DMS53 treated with DMSO at 0.1 percent for 48 hours (cell line): ENCODE measurements around the gene UAP1L1.
A peak's percentile ranks its signal among the peaks of the same experiment; 100 is the strongest.
"Not testable (repeated sequence)": the region's sequence is repeated elsewhere in the genome, so short reads cannot be mapped to it uniquely, and the experiment has no call there.

ENCODE experiments used
- DNase-seq: peaks from one replicate; lab custom pipeline; 2025; ENCODE audit not compliant: unreplicated experiment; lab: John Stamatoyannopoulos, UW

The UAP1L1 gene

DNA sequence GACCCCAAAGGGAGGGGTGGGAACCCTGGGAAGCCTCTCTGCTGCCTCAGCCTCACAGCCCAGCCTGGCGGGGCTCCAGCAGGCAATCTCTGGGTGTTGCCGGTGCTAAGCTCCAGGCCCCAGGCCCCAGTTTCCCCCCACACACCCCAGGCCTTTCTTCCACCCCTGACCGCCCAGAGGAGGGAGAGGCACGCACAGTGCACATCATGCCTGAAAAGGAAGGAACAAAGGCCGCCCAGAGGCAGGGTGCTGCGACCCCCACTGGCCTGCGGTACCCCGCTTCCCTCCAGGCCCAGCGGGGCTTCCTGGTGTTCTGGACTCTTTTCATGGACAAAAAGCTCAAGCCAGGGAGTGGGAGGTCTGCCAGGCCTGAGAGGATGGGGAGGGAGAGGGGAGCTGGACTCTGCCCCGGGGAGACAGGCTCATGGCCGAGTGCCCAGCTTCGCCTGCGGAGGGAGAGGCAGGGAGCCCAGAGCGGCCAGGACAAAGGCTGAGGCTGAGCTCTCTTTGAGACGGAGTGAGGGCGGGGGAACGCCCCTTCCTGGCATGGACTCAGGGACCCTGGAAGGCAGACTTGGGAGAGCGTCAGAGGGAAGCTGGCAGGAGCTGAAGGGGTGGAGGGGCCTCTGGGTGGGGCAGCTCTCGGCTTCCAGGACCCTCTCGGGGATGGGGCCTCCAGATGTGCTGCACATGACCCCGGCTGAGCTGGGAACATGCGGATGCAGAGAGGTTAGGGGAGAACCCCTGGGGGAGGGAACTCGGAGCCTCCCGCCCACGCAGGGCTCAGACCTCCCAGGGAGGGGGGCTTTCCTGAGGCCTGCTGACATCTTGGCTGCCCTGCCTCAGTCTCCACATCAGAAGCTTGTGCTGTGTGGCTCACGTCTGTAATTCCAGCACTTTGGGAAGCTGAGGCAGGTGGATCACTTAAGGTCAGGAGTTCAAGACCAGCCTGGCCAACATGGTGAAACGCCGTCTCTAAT lies 21.6 kb upstream of the UAP1L1 start:
- no peak for DNase-seq

DNA sequence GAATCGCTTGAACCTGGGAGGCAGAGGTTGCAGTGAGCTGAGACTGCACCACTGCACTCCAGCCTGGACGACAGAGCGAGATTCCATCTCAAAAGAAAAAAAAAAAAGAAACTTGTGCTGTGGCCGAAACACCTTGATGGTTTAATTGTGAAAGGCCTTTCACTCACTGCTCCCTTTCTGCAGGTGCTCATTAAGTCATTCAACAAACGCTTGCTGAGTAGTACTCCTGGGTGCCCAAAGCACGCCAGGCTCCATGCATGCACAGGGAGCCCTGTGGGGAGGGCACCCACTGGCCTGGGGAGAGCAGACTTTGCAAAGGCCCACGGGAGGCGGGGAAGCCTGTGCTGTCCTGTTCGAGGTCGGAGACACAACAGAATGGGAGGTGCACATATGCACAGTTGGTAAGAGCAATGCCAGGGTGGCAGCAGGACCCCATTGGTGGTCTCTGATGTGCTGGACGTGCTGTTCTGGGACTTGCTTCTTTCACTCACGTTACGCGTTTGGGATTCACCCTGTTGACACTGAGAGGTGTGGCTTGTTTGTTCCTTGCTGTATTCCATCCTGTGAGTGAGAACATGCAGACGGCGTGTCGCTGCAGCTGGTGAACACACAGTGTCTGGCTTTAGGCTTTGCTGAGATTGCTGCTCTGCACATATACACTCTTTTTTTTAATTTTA lies 20.4 kb upstream of the UAP1L1 start:
- DNase-seq: no peak

DNA sequence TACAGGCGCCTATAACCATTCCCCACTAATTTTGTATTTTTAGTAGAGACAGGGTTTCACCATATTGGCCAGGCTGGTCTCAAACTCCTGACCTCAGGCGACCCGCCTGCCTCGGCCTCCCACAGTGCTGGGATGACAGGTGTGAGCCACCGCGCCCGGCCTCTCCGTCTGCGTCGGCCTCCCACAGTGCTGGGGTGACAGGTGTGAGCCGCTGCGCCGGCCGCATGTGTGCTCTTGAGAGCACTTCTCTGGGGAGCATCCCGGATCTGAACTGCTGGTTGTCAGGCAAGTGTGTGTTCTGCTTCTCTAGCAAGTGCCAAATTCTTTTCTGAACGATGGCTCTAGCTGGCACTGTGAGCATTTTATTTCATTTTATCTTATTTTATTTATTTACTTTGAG lies 19.8 kb upstream of the UAP1L1 start:
- peak; percentile 42 for DNase-seq

DNA sequence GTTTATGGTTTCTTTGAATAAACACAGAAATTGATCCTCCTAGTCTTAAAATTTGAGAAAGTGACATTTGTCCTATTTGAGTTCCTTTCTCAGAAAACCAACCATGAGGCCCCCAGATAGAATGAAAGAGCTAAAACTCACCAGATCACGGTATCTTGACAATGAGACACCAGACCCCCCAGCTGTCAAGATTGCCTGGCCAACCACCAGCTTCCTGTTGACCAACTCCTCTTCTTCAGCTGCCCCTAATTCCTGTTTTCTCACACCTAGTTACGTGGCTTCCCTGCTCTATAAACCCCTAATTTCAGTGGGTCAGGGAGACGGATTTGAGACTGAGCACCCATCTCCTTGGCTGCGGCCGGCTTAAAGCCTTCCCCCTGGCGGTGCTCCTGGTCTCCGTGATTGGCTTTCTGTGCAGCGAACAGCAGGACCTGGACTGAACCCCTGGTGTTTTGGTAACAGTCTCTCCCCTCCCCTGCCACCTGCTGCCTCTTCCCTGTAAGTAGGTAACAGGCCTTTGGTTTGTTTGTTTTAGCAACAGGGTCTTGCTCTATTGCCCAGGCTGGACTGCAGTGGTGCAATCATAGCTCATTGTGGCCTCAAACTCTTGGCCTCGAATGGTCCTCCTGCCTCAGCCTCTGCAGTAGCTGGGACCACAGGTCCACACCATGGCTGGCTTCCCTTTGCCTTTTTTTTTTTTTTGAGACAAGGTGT lies 18.6 kb upstream of the UAP1L1 start:
- no peak for DNase-seq

DNA sequence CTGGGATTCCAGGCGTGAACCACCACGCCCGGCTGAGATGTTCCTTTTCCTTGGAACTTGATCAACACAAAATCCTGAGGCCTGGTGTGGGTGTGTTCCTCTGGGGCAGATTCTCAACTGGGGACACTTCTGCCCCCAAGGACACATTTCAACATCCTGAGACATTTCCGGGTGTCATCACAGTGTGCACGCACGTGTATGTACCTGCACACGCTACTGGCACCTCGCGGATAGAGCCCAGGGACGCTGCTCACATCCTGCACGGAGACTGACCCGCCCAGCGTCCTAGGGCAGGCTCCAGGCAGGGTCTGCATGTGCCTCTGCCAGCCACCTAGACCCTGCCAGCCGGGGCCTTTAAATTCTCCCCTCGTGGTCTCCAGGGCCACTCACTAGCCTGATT lies 14.9 kb upstream of the UAP1L1 start:
- no peak for DNase-seq

DNA sequence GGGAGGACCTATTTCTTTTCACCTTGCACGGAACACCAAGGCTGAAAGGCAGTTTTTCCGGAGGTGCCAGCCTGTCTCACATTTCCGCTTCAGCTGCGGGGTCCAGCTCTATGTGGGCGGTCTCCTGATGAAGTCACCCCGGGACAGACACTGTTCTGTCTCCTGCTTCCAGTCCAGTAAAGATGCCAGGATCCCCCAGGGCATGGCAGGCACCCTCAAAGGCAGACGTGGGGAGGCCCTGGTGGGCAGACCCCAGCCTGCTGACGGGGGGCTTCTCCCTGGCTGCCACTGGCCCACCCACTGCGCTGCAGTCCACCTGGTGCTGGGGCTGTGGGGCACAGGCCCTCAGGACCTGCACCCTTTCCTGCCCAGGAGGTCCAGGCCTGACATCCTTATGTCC lies 14.5 kb upstream of the UAP1L1 start:
- DNase-seq: not testable (repeated sequence)

DNA sequence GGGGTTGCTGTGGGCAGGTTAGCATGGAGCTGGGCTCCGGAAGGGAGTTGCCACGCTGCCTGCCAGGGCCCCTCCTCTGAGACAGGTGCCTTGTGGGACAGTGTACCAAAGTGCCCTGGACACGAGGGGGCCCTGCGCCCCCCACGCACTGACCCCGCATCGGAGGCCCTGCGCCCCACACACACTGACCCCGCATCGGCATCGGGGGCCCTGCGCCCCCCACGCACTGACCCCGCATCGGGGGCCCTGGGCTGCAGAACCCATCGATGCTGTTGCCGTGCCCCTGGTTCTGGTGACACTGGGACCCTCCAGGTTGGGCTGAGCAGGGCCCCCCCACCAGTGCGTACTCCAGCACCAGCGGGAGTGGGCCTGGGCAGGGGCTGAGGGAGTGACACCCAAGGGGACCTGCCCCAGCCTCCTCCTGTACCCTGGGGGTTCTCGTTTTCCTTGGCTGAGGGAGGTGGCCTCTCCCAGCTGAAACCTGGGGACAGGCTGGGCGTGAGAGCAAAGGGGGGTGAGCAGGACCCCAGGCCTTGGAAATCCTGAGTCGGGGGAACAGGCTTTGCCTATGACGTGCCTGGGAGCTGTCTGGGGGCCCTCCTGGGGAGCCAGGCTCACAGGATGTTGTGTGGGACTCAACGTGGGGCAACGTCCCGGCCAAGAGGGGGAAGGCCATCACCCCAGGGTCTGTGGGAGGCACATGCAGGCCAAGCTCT lies 13.8 kb upstream of the UAP1L1 start:
- no peak for DNase-seq

DNA sequence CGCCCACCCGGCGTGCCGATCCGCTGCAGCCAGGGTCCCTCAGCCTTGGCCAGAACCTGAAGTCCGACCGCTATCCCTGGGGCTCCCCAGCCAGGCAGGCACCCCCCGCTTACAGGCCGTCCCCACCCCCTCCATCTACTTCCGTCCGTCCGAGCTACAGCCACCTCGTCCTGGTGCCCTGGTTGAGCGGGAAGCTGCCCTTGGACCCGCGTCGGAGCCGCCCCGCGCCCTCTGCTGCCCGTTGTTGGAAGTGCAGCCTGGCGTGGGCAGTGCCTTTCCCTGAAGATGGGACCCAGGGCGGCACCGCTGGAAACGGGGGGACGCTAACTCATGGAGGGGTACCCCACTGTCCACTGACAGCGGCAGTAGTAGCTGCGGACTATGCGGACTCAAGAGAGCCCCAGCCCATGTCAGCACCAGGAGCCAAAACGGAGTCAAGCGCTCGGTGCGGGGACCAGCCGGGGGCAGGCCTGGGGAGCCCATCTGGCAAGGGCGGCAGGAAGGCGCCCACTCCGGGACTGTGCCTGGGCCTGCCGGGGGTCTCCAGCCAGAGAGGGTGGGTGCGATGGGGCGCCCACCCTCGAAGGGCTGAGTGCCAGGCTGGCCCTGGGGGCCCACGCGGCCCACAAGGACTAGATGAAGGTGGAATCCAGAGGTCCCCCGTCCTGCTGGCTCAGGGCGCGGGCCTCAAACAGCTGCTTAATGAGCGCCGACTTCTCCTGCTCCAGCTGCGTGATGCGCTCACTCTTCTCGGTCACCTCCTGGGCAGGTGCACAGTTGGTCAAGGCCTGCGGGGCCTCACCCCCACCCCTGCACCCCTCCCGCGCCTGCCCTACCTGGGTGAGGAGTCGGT lies 13.1 kb upstream of the UAP1L1 start:
- peak; percentile 38 for DNase-seq

DNA sequence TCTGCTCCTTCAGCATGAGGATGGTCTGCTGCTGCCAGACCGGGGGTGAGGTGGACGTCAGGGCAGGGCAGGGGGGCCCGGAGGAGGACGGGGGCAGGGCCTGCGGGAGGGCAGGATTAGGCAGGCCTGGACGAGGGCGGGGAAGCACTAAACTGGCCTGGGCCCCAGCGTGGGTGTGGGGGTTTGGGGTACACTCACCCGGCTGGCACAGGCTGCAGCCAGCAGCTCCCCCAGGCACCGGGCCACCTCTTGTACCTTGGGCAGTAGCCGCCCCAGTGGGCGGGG lies 12.5 kb upstream of the UAP1L1 start:
- no peak for DNase-seq

DNA sequence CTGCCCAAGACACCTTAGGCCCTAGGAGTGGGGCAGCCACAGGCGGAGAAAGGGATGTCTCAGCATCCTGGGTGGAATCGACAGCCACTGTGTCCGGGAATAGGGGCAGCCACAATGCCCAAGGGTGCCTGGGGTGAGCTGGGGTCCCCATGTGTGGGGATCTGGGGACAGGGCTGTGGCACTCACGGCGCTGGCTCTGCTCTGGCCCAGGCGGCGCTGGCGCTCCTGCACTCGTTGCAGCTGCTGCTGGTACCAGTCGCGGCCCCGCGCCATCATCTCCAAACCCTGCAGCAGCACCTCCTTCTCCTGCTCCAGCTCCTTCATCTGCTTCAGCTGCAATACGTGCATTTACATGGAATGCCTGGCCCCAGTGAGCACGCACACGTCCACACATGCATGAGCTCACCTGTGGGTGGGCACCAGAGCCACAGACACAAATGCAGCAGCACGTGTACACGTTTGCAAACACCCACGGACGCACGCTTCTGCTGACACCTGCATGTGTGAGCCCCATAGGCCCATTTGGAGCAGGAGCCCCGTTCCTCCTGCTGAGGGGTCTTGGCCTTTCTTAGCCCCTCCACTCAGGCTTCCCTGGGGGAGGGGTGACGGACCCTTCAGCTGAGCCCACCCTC lies 11.9 kb upstream of the UAP1L1 start:
- no peak for DNase-seq

DNA sequence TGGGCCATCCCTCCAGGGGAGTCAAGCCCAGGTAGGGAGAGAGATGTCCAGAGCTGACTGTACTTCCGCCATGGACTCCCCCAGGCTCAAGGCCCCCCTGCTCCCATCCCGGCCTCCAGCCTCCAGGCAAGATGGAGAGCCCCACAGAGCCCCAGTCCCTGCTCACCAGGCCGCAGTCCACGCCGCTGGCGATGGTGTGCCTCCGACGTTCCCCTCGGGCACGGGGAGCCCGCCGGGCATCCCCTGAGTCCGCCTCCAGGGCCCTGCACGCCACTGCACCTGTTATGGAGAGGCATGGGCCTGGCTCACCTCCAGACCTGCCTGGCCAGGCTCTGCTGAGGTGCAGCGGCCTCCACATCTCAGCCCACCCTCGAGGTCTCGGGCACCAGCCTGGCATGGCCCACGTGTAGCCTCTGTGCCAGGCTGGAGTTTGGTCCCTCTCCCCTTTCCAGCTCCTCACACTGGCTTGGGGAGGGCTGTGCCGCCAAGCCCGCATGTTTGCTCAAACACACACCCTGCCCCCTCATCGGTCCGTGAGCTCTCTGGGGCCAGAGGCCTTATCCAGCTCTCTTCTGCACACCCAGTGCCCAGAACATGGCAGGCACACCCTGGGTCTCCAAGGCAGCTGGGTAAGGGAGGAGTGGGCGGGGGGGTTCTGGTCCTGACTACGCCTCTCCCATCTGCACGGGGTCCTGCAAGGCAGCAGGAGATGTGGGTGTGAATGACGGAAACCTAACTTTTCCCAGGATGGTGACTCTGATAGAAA lies 11.0 kb upstream of the UAP1L1 start:
- no peak for DNase-seq

DNA sequence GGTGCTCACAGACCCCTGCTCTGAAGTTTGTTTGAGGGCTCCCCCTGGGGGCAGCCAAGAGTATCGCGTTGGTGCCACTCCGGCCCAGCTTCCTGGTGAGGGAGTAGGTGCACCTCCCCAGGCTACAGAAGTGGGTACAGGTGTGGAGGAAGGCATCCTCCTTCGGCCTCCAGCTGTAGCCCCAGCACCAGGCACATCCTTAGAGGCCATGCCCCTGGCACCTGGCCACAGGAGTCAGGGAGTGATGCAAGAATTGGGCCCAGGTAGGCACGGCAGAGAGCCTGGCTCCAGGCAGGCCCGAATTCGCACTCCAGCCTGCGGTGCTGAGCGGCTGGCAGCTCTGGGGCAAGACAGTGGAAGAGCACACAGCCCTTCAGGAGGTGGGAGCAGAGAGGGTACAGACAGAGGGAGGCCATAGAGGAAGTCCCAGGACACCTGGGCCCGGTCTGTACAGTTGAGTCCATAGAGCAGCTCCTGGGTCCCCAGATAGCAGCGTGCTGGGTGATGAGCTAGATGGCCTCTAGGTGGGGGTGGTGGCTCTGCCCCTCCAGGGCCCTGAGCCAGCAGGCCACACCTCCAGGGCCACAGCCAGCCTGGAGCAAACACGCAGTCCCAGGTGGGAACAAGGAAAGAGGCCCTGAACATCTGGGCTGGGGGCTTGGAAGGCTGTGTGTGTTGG lies 9.3 kb upstream of the UAP1L1 start:
- DNase-seq: peak; percentile 86

DNA sequence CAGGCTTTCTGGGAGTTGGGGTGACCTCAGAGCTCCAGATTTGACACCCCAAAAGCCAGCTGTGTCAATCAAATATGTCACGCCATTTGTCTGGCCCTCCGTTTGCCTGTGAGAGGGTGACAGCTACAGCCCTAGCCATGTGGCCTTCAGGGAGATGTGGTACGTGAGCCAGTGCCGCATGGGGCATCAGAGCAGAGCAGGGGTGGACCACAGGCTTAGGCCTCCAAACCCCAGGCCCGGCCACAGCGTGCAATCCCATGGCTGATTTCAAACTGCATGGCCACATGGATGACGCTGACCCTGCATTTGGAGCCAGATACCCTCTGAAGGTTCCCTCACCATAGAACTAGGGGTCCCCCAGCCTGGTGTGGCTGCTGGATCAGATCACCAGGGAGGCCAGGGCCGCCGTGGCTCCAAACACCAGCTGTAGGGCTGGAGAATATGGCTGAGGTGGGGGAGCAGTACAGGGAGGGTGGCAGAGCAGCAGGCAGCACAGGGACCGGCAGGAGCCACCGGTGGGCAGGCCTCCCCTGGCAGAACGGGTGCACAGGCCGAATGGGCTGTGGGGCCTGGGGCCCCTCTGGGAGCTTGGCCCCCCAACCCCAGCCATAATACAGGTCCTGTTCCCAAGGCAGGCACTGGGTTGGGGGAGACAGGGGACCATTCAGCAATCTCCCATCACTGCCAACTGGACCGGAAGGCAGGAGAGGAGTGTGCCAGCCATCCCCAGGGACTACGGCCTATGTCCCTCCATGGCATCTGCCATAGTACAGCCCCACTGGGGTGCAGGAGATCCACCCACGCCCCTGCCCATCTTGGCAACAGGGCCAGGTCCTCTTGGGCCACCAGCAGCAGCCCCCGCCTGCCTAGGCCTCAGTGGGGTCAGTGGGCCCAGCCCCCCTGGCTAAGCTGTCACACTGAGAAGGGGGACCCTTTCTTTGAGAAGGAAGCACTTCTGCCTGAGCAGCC lies 8.5 kb upstream of the UAP1L1 start:
- DNase-seq: no peak

DNA sequence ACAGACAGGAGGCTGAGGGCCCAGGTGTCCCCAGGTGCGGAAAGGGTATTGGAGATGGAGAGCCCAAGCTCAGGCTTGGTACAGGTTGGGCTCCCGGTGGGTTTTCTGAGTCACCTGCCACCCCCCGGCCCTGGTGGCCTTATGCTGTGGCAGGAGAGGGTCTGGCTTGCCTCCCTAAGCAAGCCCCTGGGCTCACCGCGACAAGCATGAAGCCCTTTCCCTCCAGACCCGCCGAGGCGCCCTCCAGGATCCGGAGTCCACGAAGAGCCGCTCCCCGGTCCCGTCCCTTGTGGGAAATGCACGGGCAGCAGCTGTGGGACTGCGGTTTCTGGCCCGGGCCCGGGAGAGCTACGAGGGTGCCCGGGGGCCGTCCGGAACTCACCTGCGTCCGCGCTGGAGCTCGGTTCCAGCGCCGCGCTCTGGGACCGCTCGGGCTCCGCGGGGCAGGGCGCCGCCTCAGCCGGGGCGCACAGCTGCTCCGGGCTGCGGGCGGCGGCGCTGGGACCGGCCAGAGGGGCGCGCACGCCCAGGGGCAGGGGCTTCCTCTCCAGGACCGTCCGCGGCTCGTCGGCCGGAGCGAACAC lies 7.7 kb upstream of the UAP1L1 start:
- DNase-seq: no peak

DNA sequence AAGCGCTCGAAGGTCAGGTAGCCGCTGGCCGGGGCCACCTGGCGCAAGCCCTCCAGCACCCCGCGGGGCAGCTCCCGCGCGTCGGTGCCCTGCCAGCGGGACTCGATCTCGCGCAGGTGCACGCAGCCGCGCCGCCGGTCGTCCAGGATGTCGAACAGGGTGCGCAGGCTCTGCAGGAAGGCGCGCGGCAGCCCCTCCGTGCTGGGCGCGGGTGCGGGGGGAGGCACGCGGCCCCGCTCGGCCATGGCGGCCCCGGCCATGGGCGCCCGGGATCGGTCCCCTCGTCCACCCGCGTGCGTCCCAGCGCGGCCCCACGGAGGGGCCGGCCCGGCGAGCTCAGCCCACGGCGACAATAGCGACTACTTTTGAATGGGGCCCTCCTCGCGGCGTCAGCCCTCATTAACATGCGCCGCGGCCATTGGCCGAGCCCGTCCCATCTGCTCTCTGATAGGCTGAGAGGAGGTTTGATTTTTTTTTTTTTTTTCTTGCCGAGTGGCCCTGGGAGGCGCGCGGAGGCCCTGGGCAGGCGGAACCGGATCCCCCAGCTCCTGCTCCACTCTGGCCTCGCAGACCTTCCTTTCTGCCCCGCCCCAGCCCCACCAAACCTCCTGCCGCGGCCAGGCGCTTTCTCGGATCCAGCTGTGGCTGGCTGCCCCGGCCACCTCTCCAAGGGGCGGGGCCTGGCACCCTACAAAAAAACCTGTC lies 7.0 kb upstream of the UAP1L1 start, which contains the start of gene SAPCD2:
SAPCD2 (minus strand) TSS at position 357 of the 705 bp plus-strand sequence; CDS start at position 260, 97 bp downstream.
- peak; percentile 92 for DNase-seq

DNA sequence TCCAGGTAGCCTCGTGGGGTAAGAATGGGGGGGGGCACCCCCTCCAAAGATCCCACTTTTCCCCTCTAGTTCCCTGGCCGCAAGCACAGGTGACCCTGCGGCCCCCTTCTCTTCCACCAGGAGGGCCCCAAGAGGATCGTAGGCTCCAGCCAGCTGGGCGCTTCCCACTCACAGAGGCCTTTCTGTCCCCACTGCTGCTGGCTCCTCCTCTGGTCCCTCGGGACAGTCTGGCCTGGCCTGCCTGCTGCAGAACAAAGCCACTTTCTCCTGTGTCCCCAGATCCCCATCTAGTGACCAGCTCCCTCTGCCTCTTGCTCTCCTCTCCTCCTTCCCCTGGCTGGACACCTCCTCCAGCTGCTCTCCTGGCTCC lies 6.4 kb upstream of the UAP1L1 start:
- peak; percentile 55 for DNase-seq
